Progenitor cell of endocrine pancreas (in vitro differentiated cells): Measurements from ENCODE around the gene MYH15. TPM values are rescaled to one million over a fixed set of nuclear protein-coding genes. Genes with fewer than 3 reads are reported as not detected.

Source experiments
- DNase-seq: peaks from one replicate; pipeline ENCODE4 v3.0.0; 2021; ENCODE audit warnings: low spot score; ENCODE audit not compliant: unreplicated experiment
- H3K27ac Mint-ChIP-seq: 2 replicates; pipeline ENCODE4 v1.8.0; 2021; ENCODE audit warnings: mild to moderate bottlenecking, moderate library complexity, mixed read lengths
- H3K27me3 Mint-ChIP-seq: 2 replicates; pipeline ENCODE4 v1.8.0; 2021; ENCODE audit warnings: mixed read lengths
- H3K36me3 Mint-ChIP-seq: 2 replicates; pipeline ENCODE4 v1.8.0; 2022; ENCODE audit warnings: mixed read lengths; ENCODE audit not compliant: insufficient read depth
- H3K4me1 Mint-ChIP-seq: 2 replicates; pipeline ENCODE4 v1.8.0; 2021; ENCODE audit warnings: low read depth, mixed read lengths
- H3K4me3 Mint-ChIP-seq: 2 replicates; pipeline ENCODE4 v1.8.0; 2021; ENCODE audit warnings: low read depth, mild to moderate bottlenecking, moderate library complexity, mixed read lengths
- H3K9me3 Mint-ChIP-seq: 2 replicates; pipeline ENCODE4 v1.8.0; 2021; ENCODE audit warnings: low read depth, mixed read lengths
- total RNA-seq: library from RNA; stranded (reverse); gene quantifications from 2 replicates; pipeline ENCODE4 v1.2.1, GENCODE V29; 2021
- TF ChIP-seq, protein P1 (sequence below): fragments of 200-600 bp; sonication (generic); IDR thresholded peaks from one replicate; pipeline ENCODE4 v1.5.0; 2021; ENCODE audit warnings: antibody characterized with exemption, mild to moderate bottlenecking; ENCODE audit not compliant: unreplicated experiment

Gene MYH15
- total RNA-seq, 1 donor from 2014 or later: 0.96 TPM

- no peaks in the 10 kb centered on the region for H3K27me3 Mint-ChIP-seq
- peaks cover 2% of the 10 kb centered on the region for H3K36me3 Mint-ChIP-seq
- no peaks in the 10 kb centered on the region for H3K9me3 Mint-ChIP-seq
- peaks cover 3% of the 10 kb centered on the region for H3K4me1 Mint-ChIP-seq
- H3K27ac Mint-ChIP-seq: no peak overlapping the region
- no peak overlapping the region for H3K4me3 Mint-ChIP-seq
- DNase-seq: no peak
- TF ChIP-seq, protein P1, sequence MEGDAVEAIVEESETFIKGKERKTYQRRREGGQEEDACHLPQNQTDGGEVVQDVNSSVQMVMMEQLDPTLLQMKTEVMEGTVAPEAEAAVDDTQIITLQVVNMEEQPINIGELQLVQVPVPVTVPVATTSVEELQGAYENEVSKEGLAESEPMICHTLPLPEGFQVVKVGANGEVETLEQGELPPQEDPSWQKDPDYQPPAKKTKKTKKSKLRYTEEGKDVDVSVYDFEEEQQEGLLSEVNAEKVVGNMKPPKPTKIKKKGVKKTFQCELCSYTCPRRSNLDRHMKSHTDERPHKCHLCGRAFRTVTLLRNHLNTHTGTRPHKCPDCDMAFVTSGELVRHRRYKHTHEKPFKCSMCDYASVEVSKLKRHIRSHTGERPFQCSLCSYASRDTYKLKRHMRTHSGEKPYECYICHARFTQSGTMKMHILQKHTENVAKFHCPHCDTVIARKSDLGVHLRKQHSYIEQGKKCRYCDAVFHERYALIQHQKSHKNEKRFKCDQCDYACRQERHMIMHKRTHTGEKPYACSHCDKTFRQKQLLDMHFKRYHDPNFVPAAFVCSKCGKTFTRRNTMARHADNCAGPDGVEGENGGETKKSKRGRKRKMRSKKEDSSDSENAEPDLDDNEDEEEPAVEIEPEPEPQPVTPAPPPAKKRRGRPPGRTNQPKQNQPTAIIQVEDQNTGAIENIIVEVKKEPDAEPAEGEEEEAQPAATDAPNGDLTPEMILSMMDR: no peak
Observed at GRCh38 chr3:108548886-108549285, 38.5 kb upstream of the MYH15 start.

DNA sequence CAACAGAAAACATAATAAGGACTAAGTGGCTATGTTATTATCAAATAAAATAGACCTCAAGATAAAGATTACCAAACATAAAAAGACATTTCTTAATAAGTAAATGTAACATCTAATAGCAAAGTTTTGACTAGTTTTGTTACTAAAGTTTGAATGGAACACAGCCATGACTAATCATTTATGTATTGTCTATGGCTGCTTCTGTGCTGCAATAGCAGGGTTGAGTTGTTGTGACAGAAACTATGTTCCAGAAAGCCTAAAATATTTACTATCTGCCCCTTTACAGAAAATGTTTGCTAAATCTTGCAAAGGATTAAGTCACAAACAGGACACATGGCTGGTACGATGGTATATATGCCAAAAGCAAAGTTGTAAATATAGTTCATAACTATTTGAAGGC is 37.9 kb upstream of the MYH15 start:
- H3K4me3 Mint-ChIP-seq: no peak overlapping the region
- peaks cover 1% of the 10 kb centered on the region for H3K9me3 Mint-ChIP-seq
- H3K36me3 Mint-ChIP-seq: peaks cover 7% of the 10 kb centered on the region
- TF ChIP-seq, protein P1: no peak
- no peak for DNase-seq
- no peak overlapping the region for H3K27ac Mint-ChIP-seq
- peaks cover 2% of the 10 kb centered on the region for H3K4me1 Mint-ChIP-seq
- no peaks in the 10 kb centered on the region for H3K27me3 Mint-ChIP-seq

DNA sequence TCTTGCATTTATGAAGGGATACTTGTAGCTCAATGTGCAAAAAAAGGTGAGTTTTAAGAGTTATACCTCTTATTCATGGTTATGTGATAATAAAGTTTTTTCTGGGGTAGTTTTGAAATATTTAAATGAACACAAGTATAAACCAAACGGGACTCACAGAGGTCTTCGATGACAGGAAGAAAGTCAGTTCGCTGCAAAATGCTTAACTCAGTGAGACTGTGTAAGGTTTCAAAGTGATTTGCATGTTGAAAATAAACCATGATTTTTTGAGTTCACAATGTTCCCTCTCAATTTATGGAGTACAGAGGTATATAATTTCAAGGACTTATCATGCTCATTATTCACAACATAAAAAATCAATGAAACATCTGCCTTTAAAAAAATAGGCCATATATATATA is 36.3 kb upstream of the MYH15 start:
- TF ChIP-seq, protein P1: no peak
- Mint-ChIP-seq H3K27me3 (no peaks in the 10 kb centered on the region), H3K9me3 (peaks cover 2% of the 10 kb centered on the region), H3K36me3 (peaks cover 11% of the 10 kb centered on the region), H3K27ac (no peak overlapping the region), H3K4me3 (no peak overlapping the region), H3K4me1 (no peaks in the 10 kb centered on the region)
- DNase-seq: no peak

- Mint-ChIP-seq H3K9me3 (peaks cover 2% of the 10 kb centered on the region), H3K4me1 (no peaks in the 10 kb centered on the region), H3K36me3 (peaks cover 11% of the 10 kb centered on the region), H3K27me3 (no peaks in the 10 kb centered on the region), H3K27ac (peak overlapping the region; percentile 13), H3K4me3 (no peak overlapping the region)
- TF ChIP-seq, protein P1: no peak
- no peak for DNase-seq
Observed at GRCh38 chr3:108546247-108546646, 35.9 kb upstream of the MYH15 start.

DNA sequence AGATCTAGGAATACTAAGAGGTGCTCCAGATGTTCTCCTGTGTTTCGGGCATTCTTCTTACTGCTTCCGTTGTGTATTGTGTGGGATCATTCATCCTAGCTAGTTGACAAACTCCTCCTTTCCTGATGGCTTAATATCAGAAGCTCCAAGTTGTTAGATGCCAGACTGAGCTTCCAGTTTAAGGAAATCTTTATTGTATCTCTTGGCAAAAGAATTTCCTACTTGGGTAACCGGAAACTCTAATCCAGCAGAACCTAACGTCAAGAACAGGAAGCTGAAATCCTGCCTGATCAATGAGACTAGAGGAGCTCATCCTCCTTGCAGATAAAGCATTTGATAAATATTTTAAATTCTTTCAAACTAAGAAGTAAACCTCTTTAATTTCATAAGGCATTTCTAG is 27.7 kb upstream of the MYH15 start:
- TF ChIP-seq, protein P1: no peak
- Mint-ChIP-seq H3K4me3 (no peak overlapping the region), H3K36me3 (peaks cover 2% of the 10 kb centered on the region), H3K4me1 (no peaks in the 10 kb centered on the region), H3K27me3 (no peaks in the 10 kb centered on the region), H3K9me3 (no peaks in the 10 kb centered on the region), H3K27ac (no peak overlapping the region)
- DNase-seq: no peak
